Subcutaneous preadipocyte (primary cell): Measurements from ENCODE around the gene TTBK1. TPM values are rescaled to one million over a fixed set of nuclear protein-coding genes. Genes with fewer than 3 reads are reported as not detected.

Experiments
- small RNA-seq: library from RNA; depleted of rRNA; stranded (forward); fragments of <200 nt; gene quantifications from one replicate; pipeline ENCODE3, GENCODE V24; 2012
- total RNA-seq: library from RNA; depleted of rRNA; stranded (reverse); fragments of >200 nt; gene quantifications from 2 replicates; pipeline ENCODE4 v1.2.3, GENCODE V29; 2012

The TTBK1 gene
- under 0.01 TPM in 1 of 2 replicates, not detected in the other for total RNA-seq

DNA sequence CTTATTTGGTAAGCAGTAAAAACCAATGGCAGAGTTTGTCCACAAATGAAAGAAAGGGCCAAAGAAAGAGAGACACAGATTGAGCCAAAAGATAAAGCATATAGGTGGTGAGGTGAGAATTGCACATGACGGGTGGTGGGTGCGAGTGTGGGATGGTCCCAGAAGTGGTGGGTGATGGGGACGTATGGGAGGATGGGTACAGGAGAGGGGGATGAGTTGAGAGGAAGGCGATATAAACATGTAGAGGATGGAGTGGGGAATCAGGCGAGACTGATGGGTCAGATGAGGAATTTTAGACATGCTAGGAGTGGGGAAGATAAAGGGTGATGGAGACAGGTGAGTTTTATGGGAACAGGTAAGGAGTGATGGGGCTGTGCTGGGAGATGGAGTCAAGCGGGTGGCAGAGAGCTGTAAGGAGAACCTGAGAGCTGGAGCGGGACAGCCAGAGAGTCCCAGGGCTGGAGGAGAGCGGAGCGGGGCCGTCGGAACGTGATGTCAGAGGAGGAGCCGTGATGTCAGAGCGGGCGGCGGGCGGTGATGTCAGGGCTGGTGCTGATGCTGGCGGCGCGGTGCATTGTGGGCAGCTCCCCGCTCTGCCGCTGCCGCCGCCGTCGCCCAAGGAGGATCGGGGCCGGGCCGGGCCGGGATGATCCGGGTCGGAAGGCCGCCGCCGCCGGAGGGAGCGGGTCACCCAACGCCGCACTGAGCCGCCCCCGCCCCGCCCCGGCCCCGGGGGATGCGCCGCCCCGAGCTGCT is at the start of gene TTBK1:
Gene TTBK1, plus strand, starts transcription at position 574 of the 756 bp plus-strand sequence. CDS start 3,180 bp downstream, outside the sequence.

DNA sequence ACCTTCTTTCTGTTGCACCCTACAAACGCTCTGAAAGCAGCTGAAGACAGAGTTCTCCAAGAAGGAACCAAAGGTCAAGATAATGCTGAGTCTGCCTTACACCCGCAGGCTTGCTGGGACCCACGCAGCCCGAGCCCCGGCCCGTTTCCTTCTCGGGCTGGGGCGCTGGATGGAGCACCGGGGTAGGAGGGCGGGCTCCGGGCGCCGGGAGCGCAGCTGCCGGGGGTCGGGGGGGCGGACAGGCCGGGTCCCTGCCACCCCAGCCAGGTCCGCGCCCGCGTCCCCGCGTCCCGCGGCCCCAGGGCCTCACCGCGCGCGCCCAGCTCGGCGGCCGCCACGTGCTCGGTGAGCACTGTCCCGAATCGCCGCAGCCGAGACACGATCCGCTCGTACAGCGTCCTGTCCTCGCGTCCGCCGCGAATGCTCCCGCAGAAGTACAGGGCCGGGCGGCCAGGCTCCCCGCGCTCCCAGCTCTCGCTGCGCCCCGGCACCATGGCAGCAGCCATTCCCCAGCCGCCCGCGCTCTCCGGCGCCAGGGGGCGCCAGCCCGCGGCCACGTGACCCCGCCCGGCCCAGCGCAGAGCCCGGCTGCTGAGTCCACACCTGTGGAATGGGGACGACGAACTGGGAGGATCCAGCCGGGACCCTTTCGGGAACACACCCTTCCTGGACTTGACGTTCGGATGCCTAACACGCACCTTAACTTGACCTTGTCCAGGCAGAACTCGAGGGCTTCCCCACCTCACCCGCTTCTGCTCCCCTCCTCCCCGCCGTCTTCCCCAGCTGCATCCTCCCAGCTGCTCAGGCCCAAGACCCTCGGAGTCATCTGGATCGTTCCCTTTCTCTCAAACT is 14.1 kb upstream of the TTBK1 start, which contains the start of gene DNPH1:
Gene DNPH1, minus strand, starts transcription at position 531 of the 852 bp plus-strand sequence. Its CDS starts 25 bp downstream, at position 506.

GRCh38 chr6:43297644-43298564 is 54.6 kb downstream of the TTBK1 start, which contains the start of gene SLC22A7:
TSS of gene SLC22A7 (plus strand) at chr6:43298260. CDS start at chr6:43298359, 99 bp downstream.

DNA sequence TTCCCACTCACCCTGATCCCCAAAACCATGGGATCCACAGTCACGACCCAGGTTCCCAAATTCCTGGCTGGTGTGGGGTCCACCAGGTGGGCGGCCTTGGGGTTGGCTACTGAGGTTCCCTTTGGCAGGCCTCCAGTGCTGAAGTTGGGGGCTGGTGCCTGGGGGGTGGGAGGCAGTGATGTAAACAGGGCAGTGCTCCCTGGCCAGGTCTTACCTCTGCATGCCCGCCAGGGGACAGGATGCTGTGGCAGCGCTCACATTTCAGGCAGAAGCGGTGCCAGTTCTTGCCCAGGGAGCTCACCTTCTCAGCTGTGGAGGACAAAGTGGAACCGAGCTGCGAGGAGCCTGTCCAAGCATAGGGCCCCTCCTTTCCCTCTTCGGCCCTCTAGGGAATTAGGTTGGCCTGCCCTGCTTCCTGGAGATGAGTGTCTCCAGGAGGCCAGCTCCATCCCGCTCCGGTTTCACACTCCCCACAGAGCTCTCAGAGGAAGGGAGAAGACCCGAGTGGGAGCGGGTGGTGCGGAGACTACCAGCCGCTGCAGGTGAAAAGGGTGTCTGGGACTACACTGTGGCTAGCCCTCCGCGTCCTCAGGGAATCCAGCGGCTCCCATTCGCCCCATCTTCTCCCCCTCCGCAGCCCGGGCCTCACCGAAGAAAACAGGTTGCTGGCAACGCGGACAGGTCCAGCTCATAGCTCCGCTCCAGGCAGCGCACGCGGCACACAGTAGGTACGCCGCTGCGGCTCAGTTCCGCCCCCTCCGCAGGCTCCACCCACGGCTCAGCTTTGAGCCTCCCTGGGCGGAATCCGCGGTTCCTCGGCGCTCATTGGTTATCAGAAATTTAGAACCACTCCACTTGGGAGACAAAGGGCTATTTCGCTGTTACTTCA is 65.1 kb downstream of the TTBK1 start, which contains the start of gene CRIP3:
Gene CRIP3, minus strand, starts transcription at position 726 of the 889 bp plus-strand sequence. Its CDS starts 34 bp downstream, at position 692.

Small RNA genes lying within 50 kb of the gene (small RNA-seq; reads per million reads assigned to genes)
- not detected for gene RPL12P47

Other genes starting within 250 kb of the TTBK1 start
- gene MEA1, start 229.5 kb upstream of the TTBK1 start, total RNA-seq: 41.2 and 45.6 TPM in 2 replicates
- 69.8 and 75.9 TPM in 2 replicates for gene KLHDC3, start 229.2 kb upstream of the TTBK1 start, total RNA-seq
- 84.9 and 108 TPM in 2 replicates for gene RRP36, start 221.9 kb upstream of the TTBK1 start, total RNA-seq
- 34.2 and 38.9 TPM in 2 replicates for gene CUL7, start 189.6 kb upstream of the TTBK1 start, total RNA-seq
- gene MRPL2, start 184.0 kb upstream of the TTBK1 start, total RNA-seq: 26.6 and 30.9 TPM in 2 replicates
- gene KLC4, start 183.8 kb upstream of the TTBK1 start, total RNA-seq: 8.2 and 8.8 TPM in 2 replicates
- gene PTK7, start 167.2 kb upstream of the TTBK1 start, total RNA-seq: 30.3 and 33.8 TPM in 2 replicates
- gene SRF, start 72.2 kb upstream of the TTBK1 start, total RNA-seq: 13.6 and 27.0 TPM in 2 replicates
- gene CUL9, start 61.3 kb upstream of the TTBK1 start, total RNA-seq: 20.2 and 25.6 TPM in 2 replicates
- gene DNPH1, start 14.0 kb upstream of the TTBK1 start, total RNA-seq: 43.6 and 65.4 TPM in 2 replicates
- gene SLC22A7, start 54.8 kb downstream of the TTBK1 start, total RNA-seq: not detected in 2 replicates
- 0.39 TPM in 1 of 2 replicates, not detected in the other for gene CRIP3, start 65.3 kb downstream of the TTBK1 start, total RNA-seq
- 7.7 and 9.8 TPM in 2 replicates for gene ZNF318, start 126.2 kb downstream of the TTBK1 start, total RNA-seq
- gene ABCC10, start 184.1 kb downstream of the TTBK1 start, total RNA-seq: 23.1 and 30.7 TPM in 2 replicates
- 0.20 TPM in 1 of 2 replicates, not detected in the other for gene DLK2, start 212.1 kb downstream of the TTBK1 start, total RNA-seq
- gene TJAP1, start 234.1 kb downstream of the TTBK1 start, total RNA-seq: 13.6 and 15.6 TPM in 2 replicates